ENCODE data around the gene IFITM1.

The IFITM1 gene

GRCh38 chr11:282630-283360, 31.0 kb upstream of the IFITM1 start:
- no peak for DNase-seq

GRCh38 chr11:283405-284104, 30.3 kb upstream of the IFITM1 start:
- DNase-seq = no peak

- no peak for DNase-seq
These were observed 29.5 kb upstream of the IFITM1 start for GRCh38 chr11:284105-285020.

GRCh38 chr11:285021-285893, 28.6 kb upstream of the IFITM1 start:
- no peak for DNase-seq

GRCh38 chr11:285894-286220, 28.0 kb upstream of the IFITM1 start:
- no peak for DNase-seq

GRCh38 chr11:286977-287820, 26.6 kb upstream of the IFITM1 start:
- peak; percentile 23 for DNase-seq

- no peak for DNase-seq
These were observed 25.9 kb upstream of the IFITM1 start for GRCh38 chr11:287821-288477.

- DNase-seq = peak; percentile 71
These were observed 25.1 kb upstream of the IFITM1 start, which contains the start of gene PGGHG for GRCh38 chr11:288478-289397. Gene PGGHG, plus strand, starts transcription at chr11:289126. Its CDS starts 691 bp downstream, at chr11:289817.

- no peak for DNase-seq
These were observed 24.5 kb upstream of the IFITM1 start for GRCh38 chr11:289398-289711.

- no peak for DNase-seq
These were observed 23.9 kb upstream of the IFITM1 start for GRCh38 chr11:289712-290620.

- DNase-seq = no peak
These were observed 23.1 kb upstream of the IFITM1 start for GRCh38 chr11:290621-291231.

GRCh38 chr11:291281-292210, 22.3 kb upstream of the IFITM1 start:
- no peak for DNase-seq

- no peak for DNase-seq
These were observed 21.4 kb upstream of the IFITM1 start for GRCh38 chr11:292211-293121.

GRCh38 chr11:293271-293851, 20.5 kb upstream of the IFITM1 start:
- no peak for DNase-seq

- no peak for DNase-seq
These were observed 19.8 kb upstream of the IFITM1 start for GRCh38 chr11:293852-294661.
